Tibial artery (tissue), 4 donors: Measurements from ENCODE around the gene B3GNT3.

Experiments
- DNase-seq, 2 donors: peaks; one replicate each; pipeline ENCODE4 v3.0.0-alpha.2; 2019
- H3K27ac ChIP-seq, 2 donors: fragments of 200-600 bp; sonication (generic) in 1 of 2; 1 replicate in 1 of 2; 2 replicates in 1 of 2; pipeline ENCODE4 v1.5.1; 2018 to 2019; ENCODE audit warnings: mild to moderate bottlenecking in 1 of 2
- H3K27me3 ChIP-seq, 2 donors: fragments of 200-600 bp; sonication (generic) in 1 of 2; one replicate each; pipeline versions ENCODE4 v1.5.1 to v1.6.0; 2016 to 2019
- H3K36me3 ChIP-seq, 3 donors: fragments of 200-600 bp; sonication (generic) in 2 of 3; one replicate each; pipeline ENCODE4 v1.5.1; 2016 to 2019; ENCODE audit warnings: mild to moderate bottlenecking in 2 of 3
- H3K4me1 ChIP-seq, 4 donors: fragments of 200-600 bp; sonication (generic) in 2 of 4; 1 replicate in 3 of 4; 2 replicates in 1 of 4; pipeline ENCODE4 v1.5.1; 2016 to 2019
- H3K4me3 ChIP-seq, 2 donors: fragments of 200-600 bp; sonication (generic) in 1 of 2; 1 replicate in 1 of 2; 2 replicates in 1 of 2; pipeline ENCODE4 v1.5.1; 2018 to 2019; ENCODE audit warnings: mild to moderate bottlenecking in 2 of 2
- H3K9me3 ChIP-seq, 3 donors: fragments of 200-600 bp; sonication (generic) in 1 of 3; one replicate each; pipeline ENCODE4 v1.5.1; 2016 to 2019
- CTCF ChIP-seq, 2 experiments: fragments of 200-600 bp in 1 of 2; fragments of 450-650 bp in 1 of 2; IDR thresholded peaks; one replicate each; pipeline ENCODE4 v1.5.1; 2017 to 2019; ENCODE audit warnings: antibody characterized with exemption in 2 of 2, mild to moderate bottlenecking in 1 of 2, moderate library complexity in 1 of 2
- intact Hi-C: fragments of 100-400 bp; cut with DNase I; formaldehyde crosslinking; loops from one replicate; pipeline ENCODE4 v1.15.0; 2023; ENCODE audit warnings: low total_unique reads

Gene B3GNT3

GRCh38 chr19:17834350-17835181 is 39.6 kb downstream of the B3GNT3 start:
- intact Hi-C loops: no loop called here
- TF ChIP-seq CTCF (IDR thresholded peaks at IDR 0.05): no peak
- H3K27me3 ChIP-seq: peaks cover 0 to 77% of the 10 kb centered on the region in 2 donors

GRCh38 chr19:17835182-17836006 is 40.5 kb downstream of the B3GNT3 start:
- Histone ChIP-seq H3K9me3 (no peaks in the 10 kb centered on the region), H3K27ac (no peak overlapping the region), H3K4me3 (no peak overlapping the region), H3K27me3 (peaks cover 0 to 75% of the 10 kb centered on the region in 2 donors), H3K36me3 (no peaks in the 10 kb centered on the region), H3K4me1 (peaks cover 0 to 4% (median 0%) of the 10 kb centered on the region in 4 donors)
- TF ChIP-seq CTCF (IDR thresholded peaks at IDR 0.05): no peak
- DNase-seq: no peak
- intact Hi-C loops: no loop called here

More at GRCh38 chr19:17834350-17835181, 39.6 kb downstream of the B3GNT3 start:
- Histone ChIP-seq H3K4me1 (peaks cover 0 to 8% (median 0%) of the 10 kb centered on the region in 4 donors), H3K4me3 (no peak overlapping the region), H3K27ac (no peak overlapping the region), H3K9me3 (no peaks in the 10 kb centered on the region), H3K36me3 (no peaks in the 10 kb centered on the region)
- no peak for DNase-seq

- TF ChIP-seq CTCF (IDR thresholded peaks at IDR 0.05): no peak
- peaks cover 0 to 75% of the 10 kb centered on the region in 2 donors for H3K27me3 ChIP-seq
- H3K27ac ChIP-seq: no peak overlapping the region
- no peak for DNase-seq
- no peaks in the 10 kb centered on the region for H3K9me3 ChIP-seq
- H3K4me3 ChIP-seq: no peak overlapping the region
- H3K4me1 ChIP-seq: peaks cover 0 to 6% (median 2%) of the 10 kb centered on the region in 4 donors
- intact Hi-C loops: no loop called here
- no peaks in the 10 kb centered on the region for H3K36me3 ChIP-seq
Observed at GRCh38 chr19:17836530-17836929, 41.6 kb downstream of the B3GNT3 start.

- DNase-seq: no peak
- Histone ChIP-seq H3K36me3 (no peaks in the 10 kb centered on the region), H3K27me3 (peaks cover 0 to 75% of the 10 kb centered on the region in 2 donors), H3K27ac (no peak overlapping the region), H3K4me3 (no peak overlapping the region), H3K4me1 (peaks cover 0 to 17% (median 10%) of the 10 kb centered on the region in 4 donors), H3K9me3 (no peaks in the 10 kb centered on the region)
- intact Hi-C loops: no loop called here
- TF ChIP-seq CTCF (IDR thresholded peaks at IDR 0.05): no peak
Observed at GRCh38 chr19:17837972-17838371, 43.0 kb downstream of the B3GNT3 start.

GRCh38 chr19:17840019-17840418 is 45.1 kb downstream of the B3GNT3 start:
- H3K9me3 ChIP-seq: no peaks in the 10 kb centered on the region

More at GRCh38 chr19:17840019-17840418, 45.1 kb downstream of the B3GNT3 start:
- intact Hi-C loops: no loop called here
- Histone ChIP-seq H3K36me3 (no peaks in the 10 kb centered on the region), H3K27ac (no peak overlapping the region), H3K4me3 (no peak overlapping the region), H3K27me3 (peaks cover 0 to 75% of the 10 kb centered on the region in 2 donors), H3K4me1 (peaks cover 0 to 17% (median 10%) of the 10 kb centered on the region in 4 donors)
- TF ChIP-seq CTCF (IDR thresholded peaks at IDR 0.05): no peak
- no peak for DNase-seq
